HG02943 (cell line): ENCODE measurements around the gene KLK8.
"Not testable (repeated sequence)": the region's sequence is repeated elsewhere in the genome, so short reads cannot be mapped to it uniquely, and the experiment has no call there.

Source experiments
- ATAC-seq: cut with Tn5 transposase; IDR thresholded peaks from one replicate; pipeline ENCODE4 v1.9.1; 2021; ENCODE audit warnings: mild to moderate bottlenecking, low read depth, moderate library complexity; ENCODE audit not compliant: unreplicated experiment

The KLK8 gene

DNA sequence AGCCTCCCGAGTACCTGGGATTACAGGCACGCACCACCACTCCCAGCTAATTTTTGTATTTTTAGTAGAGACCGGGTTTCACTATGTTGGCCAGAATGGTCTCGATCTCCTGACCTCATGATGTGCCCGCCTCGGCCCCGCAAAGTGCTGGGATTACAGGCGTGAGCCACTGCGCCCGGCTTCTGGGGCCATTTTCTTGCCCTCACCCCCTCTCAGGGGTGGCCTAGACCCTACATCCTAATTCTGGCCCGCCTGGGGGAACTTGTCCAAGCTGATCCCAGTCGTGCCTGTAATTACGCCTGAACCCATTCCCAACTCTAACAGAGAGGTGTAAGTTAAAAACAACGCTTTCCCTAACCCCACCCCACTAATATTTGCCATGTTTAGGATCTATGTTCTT is 17.0 kb downstream of the KLK8 start:
- not testable (repeated sequence) for ATAC-seq

DNA sequence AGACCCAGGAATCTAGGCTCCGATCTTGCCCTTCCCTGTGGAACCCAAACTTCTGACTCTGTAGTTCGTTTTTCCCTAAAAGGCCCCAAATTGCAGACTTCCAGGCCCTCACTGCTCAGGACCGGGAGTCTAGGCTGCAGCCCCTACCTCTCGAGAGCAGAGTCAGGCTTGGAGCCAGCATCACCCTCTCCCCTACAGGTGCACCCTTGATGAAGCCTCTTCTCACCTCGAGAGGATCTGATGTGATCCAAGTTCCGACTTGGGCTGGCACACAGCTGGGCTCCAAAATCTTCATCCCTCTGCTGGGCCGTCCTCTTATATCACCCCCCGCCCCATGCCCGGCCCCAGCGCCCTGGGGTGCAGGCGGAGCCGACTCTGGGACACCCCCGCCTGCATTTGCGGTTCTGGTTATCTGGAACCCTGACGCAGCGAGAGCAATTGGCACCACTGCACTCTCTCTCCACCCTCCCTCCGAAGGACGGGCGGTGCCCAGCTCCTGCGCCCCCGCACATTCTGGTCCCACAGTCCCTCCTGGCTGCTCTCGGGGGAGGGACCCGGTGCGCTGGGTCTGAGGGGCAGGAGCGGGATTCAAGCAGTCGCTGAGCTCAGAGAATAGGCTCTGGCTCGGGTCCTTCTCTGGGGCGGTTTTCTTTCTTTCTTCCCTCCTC is 17.6 kb downstream of the KLK8 start, which contains the start of gene KLK7:
TSS of gene KLK7 (minus strand) at position 293 of the 668 bp plus-strand sequence. CDS start 1,518 bp downstream, outside the sequence.
- no peak for ATAC-seq

GRCh38 chr19:50982186-50982585 is 19.2 kb downstream of the KLK8 start:
- ATAC-seq = no peak

GRCh38 chr19:50981587-50982146 is 19.7 kb downstream of the KLK8 start:
- no peak for ATAC-seq

DNA sequence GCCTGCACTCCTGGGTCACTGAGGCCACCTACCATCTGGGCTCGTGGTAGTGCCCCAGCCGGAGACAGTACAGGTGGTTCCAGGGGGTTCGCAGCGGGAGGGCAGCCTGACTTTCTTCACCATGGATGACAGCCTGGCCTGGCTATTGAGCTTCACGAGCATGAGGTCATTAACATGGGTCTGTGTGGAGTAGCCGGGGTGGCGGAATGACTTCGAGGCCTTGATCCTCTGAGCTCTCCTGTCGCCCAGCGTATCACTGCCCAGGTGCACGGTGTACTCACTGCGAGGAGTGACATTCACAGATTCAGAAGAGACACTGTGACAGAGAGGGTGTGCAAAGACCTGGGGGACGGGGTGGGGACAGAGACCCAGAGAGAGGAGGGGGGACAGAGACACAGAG is 21.2 kb downstream of the KLK8 start:
- ATAC-seq = no peak

DNA sequence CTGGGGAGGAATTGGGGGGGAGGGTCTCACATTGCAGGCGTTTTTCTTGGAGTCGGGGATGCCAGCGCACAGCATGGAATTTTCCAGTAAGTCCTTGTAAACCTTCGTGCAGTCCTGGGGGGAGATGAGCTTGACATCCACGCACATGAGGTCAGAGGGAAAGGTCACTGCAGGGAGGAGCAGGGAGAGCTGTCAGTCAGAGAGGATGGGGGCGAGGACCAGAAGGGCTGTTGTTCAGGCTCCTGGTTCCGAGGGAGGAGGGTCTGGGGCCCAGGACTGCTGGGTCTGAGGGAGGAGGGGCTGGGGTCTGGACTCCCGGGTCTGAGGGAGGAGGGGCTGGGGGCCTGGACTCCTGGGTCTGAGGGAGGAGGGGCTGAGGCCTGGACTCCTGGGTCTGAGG is 21.6 kb downstream of the KLK8 start:
- no peak for ATAC-seq

GRCh38 chr19:50978772-50979390 is 22.5 kb downstream of the KLK8 start:
- no peak for ATAC-seq

- no peak for ATAC-seq
Observed at GRCh38 chr19:50977626-50978025, 23.8 kb downstream of the KLK8 start.

- ATAC-seq = no peak
Observed at GRCh38 chr19:50975766-50976165, 25.6 kb downstream of the KLK8 start.

- no peak for ATAC-seq
Observed at GRCh38 chr19:50974702-50975556, 26.5 kb downstream of the KLK8 start.

DNA sequence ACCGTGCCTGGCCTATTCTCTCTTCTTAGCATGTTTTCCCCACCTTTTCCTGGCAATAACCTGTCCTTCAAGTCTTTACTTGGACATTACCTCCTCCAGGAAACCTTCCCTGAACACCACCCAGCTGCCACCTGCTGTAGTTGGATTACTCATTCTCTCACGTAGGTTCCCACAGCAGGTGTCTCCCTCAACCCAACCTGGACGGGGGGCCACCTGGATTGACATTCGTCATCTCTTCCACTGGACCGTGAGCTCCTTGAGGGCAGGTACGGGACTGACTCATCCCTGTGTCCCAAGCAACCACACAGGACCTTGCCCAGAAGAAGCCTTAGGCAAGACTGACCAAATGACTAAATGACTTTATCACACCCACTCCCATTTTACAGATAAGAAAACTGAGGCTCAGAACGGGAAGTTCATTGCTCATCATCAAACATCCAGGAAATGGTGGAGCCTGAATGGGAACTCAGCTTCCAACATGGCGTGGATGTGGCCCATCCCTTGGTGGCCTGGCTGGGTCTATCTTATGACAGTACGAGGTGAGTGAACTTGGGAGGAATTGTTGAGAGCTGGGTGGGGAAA is 28.5 kb downstream of the KLK8 start:
- ATAC-seq = no peak

DNA sequence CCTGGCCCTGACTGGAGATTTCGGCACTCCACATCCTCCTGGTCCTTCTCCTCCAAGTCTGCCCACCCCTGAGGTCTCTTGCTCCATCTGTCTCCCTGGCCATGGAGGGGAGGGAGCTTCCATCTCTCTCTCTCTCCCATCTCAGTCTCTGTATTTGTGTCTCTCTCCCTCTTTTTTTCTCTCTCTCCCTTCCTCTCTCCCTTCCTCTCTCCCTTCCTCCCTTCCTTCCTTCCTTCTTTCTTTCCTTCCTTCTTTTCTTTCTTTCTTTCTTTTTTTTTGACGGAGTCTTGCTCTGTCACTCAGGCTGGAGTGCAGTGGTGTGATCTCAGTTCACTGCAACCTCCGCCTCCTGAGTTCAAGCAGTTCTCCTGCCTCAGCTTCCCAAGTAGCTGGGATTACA is 31.6 kb downstream of the KLK8 start:
- ATAC-seq = not testable (repeated sequence)

GRCh38 chr19:50969413-50969760 is 32.0 kb downstream of the KLK8 start, which contains the start of gene KLK6:
TSS of gene KLK6 (minus strand) at chr19:50969591. CDS start at chr19:50968104, 1,487 bp downstream.
- ATAC-seq = no peak

DNA sequence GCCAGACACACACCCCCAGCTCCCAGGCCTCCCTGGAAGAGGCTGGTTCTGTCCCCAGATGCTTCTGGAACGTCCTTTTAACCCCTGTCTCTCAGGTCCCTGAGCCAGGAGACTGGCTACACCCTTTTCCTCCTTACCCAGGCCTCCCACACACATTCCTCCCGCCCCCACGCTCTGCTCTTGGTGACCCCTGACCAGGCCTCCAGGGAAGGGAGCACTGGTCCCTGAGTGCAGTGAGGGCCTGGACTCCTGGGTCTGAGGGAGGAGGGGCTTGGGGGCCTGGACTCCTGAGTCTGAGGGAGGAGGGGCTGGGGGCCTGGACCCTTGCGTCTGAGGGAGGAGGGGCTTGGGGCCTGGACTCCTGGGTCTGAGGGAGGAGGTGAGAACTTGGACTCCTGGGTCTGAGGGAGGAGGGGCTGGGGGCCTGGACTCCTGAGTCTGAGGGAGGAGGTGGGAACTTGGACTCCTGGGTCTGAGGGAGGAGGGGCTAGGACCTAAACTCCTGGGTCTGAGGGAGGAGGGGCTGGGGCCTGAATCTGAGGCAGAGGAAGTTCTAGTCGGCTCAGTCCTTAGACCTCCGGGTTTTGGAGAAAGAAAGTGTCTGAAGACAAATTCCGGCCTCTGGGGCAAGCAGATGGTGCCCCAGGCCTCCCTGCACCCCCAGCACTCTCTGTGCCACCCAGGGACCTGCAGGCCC is 32.5 kb downstream of the KLK8 start:
- ATAC-seq = no peak

- no peak for ATAC-seq
Observed at GRCh38 chr19:50967929-50968715, 33.3 kb downstream of the KLK8 start.

DNA sequence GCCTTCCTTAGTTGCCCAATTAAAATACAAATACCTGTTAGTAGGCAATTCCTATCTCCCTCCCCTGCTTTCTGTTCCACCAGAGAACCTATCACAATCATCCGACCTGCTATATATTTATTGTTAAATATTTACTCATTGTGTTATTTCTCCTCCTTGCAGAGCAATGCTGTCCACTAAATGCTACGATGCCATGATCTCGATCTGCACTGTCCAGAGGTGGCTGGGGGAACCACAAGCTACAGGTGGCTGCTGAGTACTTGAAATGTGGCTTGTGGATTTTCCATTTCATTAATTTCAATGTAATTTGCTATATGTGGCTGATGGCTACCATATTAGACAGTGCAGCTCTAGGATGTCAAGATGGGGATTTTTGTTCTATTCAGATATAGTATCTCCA is 37.1 kb downstream of the KLK8 start:
- ATAC-seq = no peak

- ATAC-seq = no peak
Observed at GRCh38 chr19:50963381-50963780, 38.0 kb downstream of the KLK8 start.

- ATAC-seq = no peak
Observed at GRCh38 chr19:50962245-50962644, 39.2 kb downstream of the KLK8 start.

- no peak for ATAC-seq
Observed at GRCh38 chr19:50959731-50960500, 41.5 kb downstream of the KLK8 start.
